Body of pancreas (tissue), 4 donors: ENCODE data around the gene TEAD1. TPM values are rescaled to one million over a fixed set of nuclear protein-coding genes. Genes with fewer than 3 reads are reported as not detected.

Source experiments
- ATAC-seq: fragments of 150-250 bp; one replicate; pipeline ENCODE4 v1.9.1; 2016
- DNase-seq, 4 donors: peaks; one replicate each; pipeline ENCODE4 v3.0.0-alpha.2; 2019
- H3K27ac ChIP-seq, 4 donors: fragments of 200-600 bp; sonication (generic); 1 replicate in 3 of 4; 2 replicates in 1 of 4; pipeline versions ENCODE4 v1.5.1 to v1.6.1; 2016 to 2019; ENCODE audit warnings: mild to moderate bottlenecking in 1 of 4, mixed read lengths in 1 of 4, moderate library complexity in 1 of 4
- H3K27me3 ChIP-seq, 2 donors: fragments of 200-600 bp; sonication (generic); one replicate each; pipeline ENCODE4 v1.6.0; 2016; ENCODE audit warnings: mild to moderate bottlenecking in 1 of 2
- H3K36me3 ChIP-seq, 2 donors: fragments of 200-600 bp; sonication (generic); replicated peaks in 1 of 2; 2 replicates each; pipeline ENCODE4 v1.5.1; 2016; ENCODE audit warnings: low read depth in 2 of 2; ENCODE audit not compliant: insufficient read depth in 1 of 2
- H3K4me1 ChIP-seq: fragments of 200-600 bp; sonication (generic); one replicate; pipeline ENCODE4 v1.6.0; 2016
- H3K4me3 ChIP-seq, 2 donors: fragments of 200-600 bp; sonication (generic); 1 replicate in 1 of 2; 2 replicates in 1 of 2; pipeline ENCODE4 v1.5.1; 2016 to 2019
- H3K9me3 ChIP-seq, 3 donors: fragments of 200-600 bp; sonication (generic); 1 replicate in 2 of 3; 2 replicates in 1 of 3; pipeline ENCODE4 v1.5.1; 2016
- POLR2A ChIP-seq, 3 donors: fragments of 450-650 bp; IDR thresholded peaks; one replicate each; pipeline ENCODE4 v1.6.1; 2016; ENCODE audit warnings: antibody characterized with exemption in 3 of 3, mild to moderate bottlenecking in 2 of 3
- WGBS, 2 donors: methylation state at CpG; one replicate each; pipeline ENCODE4 v1.1.5; 2017; 5-methylcytosine and 5-hydroxymethylcytosine counted together
- intact Hi-C: fragments of 100-400 bp; cut with DNase I; formaldehyde crosslinking; loops from one replicate; pipeline ENCODE4 v1.15.1; 2023
- total RNA-seq, 2 donors: library from RNA; depleted of rRNA; stranded (reverse); fragments of >200 nt; gene quantifications; one replicate each; pipeline ENCODE4 v1.1.0, GENCODE V29; 2016
- TF ChIP-seq, protein P1 (sequence below), 7 experiments: fragments of 450-650 bp in 4 of 7; fragments of 200-600 bp in 3 of 7; sonication (generic) in 3 of 7; IDR thresholded peaks; one replicate each; pipeline ENCODE4 v1.5.1; 2016 to 2019; ENCODE audit warnings: antibody characterized with exemption in 7 of 7

Gene TEAD1
- total RNA-seq, 2 donors from 2014 or later = 36.9 to 55.0 TPM

DNA sequence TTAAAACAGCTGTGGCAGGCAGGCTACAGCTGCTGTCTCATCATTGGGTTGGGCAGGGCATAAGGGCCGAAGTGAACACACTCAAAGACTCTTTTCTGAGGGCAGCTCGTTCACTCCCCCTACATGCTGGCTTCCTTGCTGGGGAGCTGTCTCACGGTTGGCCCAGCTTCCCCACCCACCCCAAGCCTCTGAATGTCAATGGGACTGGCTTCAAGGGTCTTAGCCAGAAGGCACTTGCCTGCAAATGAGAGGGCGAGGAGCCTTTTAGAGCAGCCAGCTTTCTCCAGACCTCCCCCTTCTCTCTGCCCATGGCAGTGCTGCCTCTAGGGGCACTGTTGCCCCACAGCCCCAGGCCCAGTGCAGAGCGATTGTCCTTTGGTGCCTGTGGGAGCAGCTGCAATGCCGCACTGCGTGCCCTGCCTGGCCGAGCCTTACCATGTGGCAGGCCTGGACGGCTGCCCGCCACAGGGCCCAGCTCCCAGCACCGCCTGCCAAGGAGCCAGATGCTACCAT lies 240.2 kb downstream of the TEAD1 start:
- 35 to 47% methylated on average over 4 to 11 of the region's 11 CpGs for WGBS, 2 donors
- Histone ChIP-seq H3K4me1 (peaks cover 14% of the 10 kb centered on the region), H3K36me3 (no peaks in the 10 kb centered on the region), H3K4me3 (no peak overlapping the region), H3K9me3 (no peaks in the 10 kb centered on the region), H3K27me3 (no peaks in the 10 kb centered on the region), H3K27ac (peak overlapping the region in 3 of 4 donors; percentile 24 to 64 (median 53))
- ATAC-seq (peak; percentile 100), DNase-seq (peak; percentile 91 to 96 (median 94))
- TF ChIP-seq, protein P1, sequence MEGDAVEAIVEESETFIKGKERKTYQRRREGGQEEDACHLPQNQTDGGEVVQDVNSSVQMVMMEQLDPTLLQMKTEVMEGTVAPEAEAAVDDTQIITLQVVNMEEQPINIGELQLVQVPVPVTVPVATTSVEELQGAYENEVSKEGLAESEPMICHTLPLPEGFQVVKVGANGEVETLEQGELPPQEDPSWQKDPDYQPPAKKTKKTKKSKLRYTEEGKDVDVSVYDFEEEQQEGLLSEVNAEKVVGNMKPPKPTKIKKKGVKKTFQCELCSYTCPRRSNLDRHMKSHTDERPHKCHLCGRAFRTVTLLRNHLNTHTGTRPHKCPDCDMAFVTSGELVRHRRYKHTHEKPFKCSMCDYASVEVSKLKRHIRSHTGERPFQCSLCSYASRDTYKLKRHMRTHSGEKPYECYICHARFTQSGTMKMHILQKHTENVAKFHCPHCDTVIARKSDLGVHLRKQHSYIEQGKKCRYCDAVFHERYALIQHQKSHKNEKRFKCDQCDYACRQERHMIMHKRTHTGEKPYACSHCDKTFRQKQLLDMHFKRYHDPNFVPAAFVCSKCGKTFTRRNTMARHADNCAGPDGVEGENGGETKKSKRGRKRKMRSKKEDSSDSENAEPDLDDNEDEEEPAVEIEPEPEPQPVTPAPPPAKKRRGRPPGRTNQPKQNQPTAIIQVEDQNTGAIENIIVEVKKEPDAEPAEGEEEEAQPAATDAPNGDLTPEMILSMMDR (IDR thresholded peaks at IDR 0.05) = peak; percentile 58 to 90 (median 85)
- no peak for TF ChIP-seq POLR2A (IDR thresholded peaks at IDR 0.05)
- intact Hi-C loops = no loop called here

DNA sequence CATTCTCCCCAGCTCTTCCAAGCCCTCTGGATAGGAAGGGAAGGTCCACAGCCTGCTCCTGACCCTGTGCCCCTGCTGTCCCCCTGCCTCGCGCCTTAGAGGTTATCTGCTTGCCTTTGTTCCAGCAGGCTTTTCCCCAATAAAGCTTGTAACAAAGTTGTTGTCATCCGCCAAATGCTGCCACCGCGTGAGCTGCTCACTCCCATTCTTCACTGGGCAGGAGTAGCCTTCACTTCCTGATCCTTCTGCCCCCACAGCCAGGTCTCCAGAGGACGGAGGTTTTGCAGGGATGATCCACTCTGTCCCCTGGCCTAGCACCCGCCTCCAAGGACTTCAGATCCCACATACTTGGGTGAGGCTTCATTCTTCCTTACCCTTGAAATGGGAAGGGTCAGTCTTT lies 240.9 kb downstream of the TEAD1 start:
- peak in 2 of 4 donors; percentile 15 to 20 for DNase-seq
- no peak overlapping the region for H3K4me3 ChIP-seq
- H3K4me1 ChIP-seq = peaks cover 14% of the 10 kb centered on the region

DNA sequence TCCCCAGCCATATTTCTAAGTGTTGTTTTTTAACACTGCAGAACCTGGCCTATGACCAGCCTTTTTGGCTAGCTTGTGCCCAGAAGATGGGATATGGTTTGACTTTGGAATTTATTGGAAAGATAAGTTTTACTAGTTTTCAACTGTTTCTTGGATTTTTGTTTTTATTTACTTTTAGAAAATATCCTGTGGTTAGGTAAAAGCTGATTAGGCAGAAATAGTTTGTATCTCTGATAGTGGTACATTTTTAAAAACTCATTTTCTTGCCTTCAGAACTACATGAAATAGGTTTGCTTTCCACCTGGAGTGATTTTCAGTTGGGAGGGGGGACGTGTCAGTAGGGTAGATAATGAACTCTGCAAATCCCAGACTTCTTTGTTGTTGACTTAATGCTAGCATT lies 243.6 kb downstream of the TEAD1 start:
- Histone ChIP-seq H3K27ac (no peak overlapping the region), H3K36me3 (no peaks in the 10 kb centered on the region), H3K4me3 (no peak overlapping the region), H3K9me3 (no peaks in the 10 kb centered on the region), H3K27me3 (no peaks in the 10 kb centered on the region), H3K4me1 (peaks cover 14% of the 10 kb centered on the region)
- intact Hi-C loops = no loop called here
- 50 to 57% methylated on average over 1 of the region's 1 CpG for WGBS, 2 donors
- ATAC-seq (no peak), DNase-seq (no peak)
- no peak for TF ChIP-seq POLR2A (IDR thresholded peaks at IDR 0.05)
- TF ChIP-seq, protein P1 (IDR thresholded peaks at IDR 0.05) = no peak

More for the DNA sequence above, 240.9 kb downstream of the TEAD1 start:
- H3K9me3 ChIP-seq = no peaks in the 10 kb centered on the region
- intact Hi-C loops = no loop called here
- H3K27me3 ChIP-seq = no peaks in the 10 kb centered on the region
- H3K36me3 ChIP-seq = no peaks in the 10 kb centered on the region
- peak overlapping the region in 2 of 4 donors; percentile 53 to 64 for H3K27ac ChIP-seq
- ATAC-seq = peak; percentile 9
- TF ChIP-seq, protein P1 (IDR thresholded peaks at IDR 0.05) = no peak
- no peak for TF ChIP-seq POLR2A (IDR thresholded peaks at IDR 0.05)
- WGBS, 2 donors = 80 to 84% methylated on average over 7 of the region's 7 CpGs

DNA sequence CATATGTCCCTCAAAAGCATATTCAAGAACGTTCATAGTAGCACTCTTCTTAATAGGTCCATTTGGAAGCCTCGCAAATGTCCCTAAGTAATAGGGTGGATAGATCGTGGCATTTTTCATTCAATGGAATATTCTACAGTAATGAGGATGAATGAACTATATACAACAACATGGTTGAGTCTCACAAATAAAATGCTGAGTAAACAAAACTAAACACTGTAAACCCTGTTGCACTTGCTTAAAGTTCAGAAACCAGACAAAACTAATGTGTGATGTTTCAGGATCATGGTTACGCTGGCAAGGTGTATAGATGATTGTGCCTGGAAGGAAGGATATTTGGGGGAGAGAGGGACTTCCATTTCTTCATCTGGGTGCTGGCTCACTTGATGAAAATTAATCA lies 244.4 kb downstream of the TEAD1 start:
- ATAC-seq (no peak), DNase-seq (no peak)
- Histone ChIP-seq H3K36me3 (no peaks in the 10 kb centered on the region), H3K27me3 (no peaks in the 10 kb centered on the region), H3K4me1 (peaks cover 14% of the 10 kb centered on the region), H3K4me3 (no peak overlapping the region), H3K9me3 (no peaks in the 10 kb centered on the region), H3K27ac (no peak overlapping the region)
- 93 to 95% methylated on average over 4 of the region's 4 CpGs for WGBS, 2 donors
- intact Hi-C loops = no loop called here
- no peak for TF ChIP-seq POLR2A (IDR thresholded peaks at IDR 0.05)
- TF ChIP-seq, protein P1 (IDR thresholded peaks at IDR 0.05) = no peak

DNA sequence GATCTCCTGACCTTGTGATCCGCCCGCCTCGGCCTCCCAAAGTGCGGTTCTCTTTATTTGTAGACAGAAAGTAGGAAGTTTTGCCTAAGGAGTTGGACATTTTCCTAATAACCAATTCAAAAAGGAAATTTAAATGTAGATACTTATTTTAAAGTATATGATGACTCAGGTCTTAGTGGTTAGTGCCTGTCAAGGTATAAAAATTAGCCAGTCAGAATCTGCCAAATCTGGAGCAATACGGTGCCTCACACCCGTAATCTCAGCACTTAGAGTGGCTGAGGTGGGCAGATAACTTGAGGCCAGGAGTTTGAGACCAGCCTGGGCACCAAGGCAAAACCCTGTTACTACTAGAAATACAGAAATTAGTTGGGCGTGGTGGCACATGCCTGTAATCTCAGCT lies 248.2 kb downstream of the TEAD1 start:
- H3K4me1 ChIP-seq = no peaks in the 10 kb centered on the region
- H3K4me3 ChIP-seq = no peak overlapping the region
- intact Hi-C loops = no loop called here
- ATAC-seq (no peak), DNase-seq (no peak)
- WGBS, 2 donors = 87 to 92% methylated on average over 3 to 7 of the region's 7 CpGs
- H3K9me3 ChIP-seq = no peaks in the 10 kb centered on the region
- TF ChIP-seq POLR2A (IDR thresholded peaks at IDR 0.05) = no peak
- TF ChIP-seq, protein P1 (IDR thresholded peaks at IDR 0.05) = no peak
- no peaks in the 10 kb centered on the region for H3K36me3 ChIP-seq
- H3K27me3 ChIP-seq = no peaks in the 10 kb centered on the region
- no peak overlapping the region for H3K27ac ChIP-seq
